ENCODE results near the gene MYO7B.

DNA sequence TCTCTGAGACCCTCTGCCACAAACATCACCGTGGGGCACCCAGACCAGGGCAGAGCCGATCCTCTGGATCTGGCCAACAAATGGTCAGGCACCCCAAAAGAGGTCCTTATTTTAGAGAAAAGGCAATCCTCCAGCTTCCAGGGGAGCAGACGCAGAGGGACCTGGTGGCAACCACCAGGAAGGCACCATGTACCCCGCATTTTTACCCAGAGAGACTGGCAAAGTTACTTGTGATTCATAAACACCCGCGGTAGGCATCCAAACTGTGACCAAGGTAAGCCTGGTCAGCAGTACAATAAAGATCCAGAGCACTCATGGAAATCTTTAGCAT, 129.4 kb downstream of the MYO7B start:
- TF ChIP-seq, protein P1, sequence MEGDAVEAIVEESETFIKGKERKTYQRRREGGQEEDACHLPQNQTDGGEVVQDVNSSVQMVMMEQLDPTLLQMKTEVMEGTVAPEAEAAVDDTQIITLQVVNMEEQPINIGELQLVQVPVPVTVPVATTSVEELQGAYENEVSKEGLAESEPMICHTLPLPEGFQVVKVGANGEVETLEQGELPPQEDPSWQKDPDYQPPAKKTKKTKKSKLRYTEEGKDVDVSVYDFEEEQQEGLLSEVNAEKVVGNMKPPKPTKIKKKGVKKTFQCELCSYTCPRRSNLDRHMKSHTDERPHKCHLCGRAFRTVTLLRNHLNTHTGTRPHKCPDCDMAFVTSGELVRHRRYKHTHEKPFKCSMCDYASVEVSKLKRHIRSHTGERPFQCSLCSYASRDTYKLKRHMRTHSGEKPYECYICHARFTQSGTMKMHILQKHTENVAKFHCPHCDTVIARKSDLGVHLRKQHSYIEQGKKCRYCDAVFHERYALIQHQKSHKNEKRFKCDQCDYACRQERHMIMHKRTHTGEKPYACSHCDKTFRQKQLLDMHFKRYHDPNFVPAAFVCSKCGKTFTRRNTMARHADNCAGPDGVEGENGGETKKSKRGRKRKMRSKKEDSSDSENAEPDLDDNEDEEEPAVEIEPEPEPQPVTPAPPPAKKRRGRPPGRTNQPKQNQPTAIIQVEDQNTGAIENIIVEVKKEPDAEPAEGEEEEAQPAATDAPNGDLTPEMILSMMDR (conservative IDR thresholded peaks at IDR 0.05; ENCODE audit: low read depth, low read length): no peak
- TF ChIP-seq EZH2phosphoT487 (IDR thresholded peaks at IDR 0.05; ENCODE audit: borderline replicate concordance, low read length): no peak
- TF ChIP-seq EZH2 (IDR thresholded peaks at IDR 0.05; ENCODE audit: low read length, unreplicated experiment): no peak
